HG02840 (cell line): Measurements from ENCODE around the gene PTTG1IP2.

Source experiments
- ATAC-seq: cut with Tn5 transposase; IDR thresholded peaks from one replicate; pipeline ENCODE4 v1.9.1; 2021; ENCODE audit warnings: mild to moderate bottlenecking, moderate library complexity, moderate number of reproducible peaks; ENCODE audit not compliant: unreplicated experiment, low FRiP score

Gene PTTG1IP2

GRCh38 chr7:90474284-90475210 lies 5.1 kb downstream of the PTTG1IP2 start:
- no peak for ATAC-seq

DNA sequence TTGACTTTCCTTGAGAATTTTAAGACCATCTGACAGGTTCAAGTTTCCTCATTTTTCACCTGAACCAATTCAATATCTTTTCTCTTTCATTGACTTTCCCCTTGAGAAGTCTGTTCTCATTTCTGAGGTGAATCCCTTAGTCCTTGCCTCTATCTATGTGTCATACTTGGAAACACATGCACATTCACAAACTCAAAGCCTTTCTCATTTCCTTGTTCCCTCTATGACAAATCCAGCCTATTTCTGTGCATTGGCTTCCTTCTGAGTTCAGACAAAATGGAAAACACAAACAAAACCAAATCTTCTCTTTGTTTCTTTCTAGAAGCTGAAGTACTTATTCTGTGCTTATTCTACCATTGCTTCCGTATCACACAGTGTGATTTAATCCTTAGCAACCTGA lies 13.8 kb downstream of the PTTG1IP2 start:
- ATAC-seq: no peak

DNA sequence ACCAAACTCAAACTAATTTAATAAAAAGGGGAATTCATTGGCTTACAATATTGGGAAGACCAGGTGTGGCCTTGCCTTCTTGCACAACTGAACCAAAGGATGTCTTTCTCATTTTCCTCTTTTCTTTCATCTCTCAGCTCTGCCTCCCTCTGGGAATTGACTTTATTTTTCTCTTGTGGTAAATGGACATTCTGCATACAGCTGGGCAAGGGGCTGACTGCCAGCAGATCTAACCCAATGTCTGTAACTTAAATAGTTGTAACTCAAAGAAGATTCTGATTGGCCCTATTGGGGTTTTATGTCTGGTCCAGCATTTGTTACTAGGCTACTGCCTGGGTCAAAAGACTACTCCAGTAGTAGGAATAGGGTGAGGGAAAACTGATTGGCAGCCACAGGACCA lies 15.3 kb downstream of the PTTG1IP2 start:
- no peak for ATAC-seq

DNA sequence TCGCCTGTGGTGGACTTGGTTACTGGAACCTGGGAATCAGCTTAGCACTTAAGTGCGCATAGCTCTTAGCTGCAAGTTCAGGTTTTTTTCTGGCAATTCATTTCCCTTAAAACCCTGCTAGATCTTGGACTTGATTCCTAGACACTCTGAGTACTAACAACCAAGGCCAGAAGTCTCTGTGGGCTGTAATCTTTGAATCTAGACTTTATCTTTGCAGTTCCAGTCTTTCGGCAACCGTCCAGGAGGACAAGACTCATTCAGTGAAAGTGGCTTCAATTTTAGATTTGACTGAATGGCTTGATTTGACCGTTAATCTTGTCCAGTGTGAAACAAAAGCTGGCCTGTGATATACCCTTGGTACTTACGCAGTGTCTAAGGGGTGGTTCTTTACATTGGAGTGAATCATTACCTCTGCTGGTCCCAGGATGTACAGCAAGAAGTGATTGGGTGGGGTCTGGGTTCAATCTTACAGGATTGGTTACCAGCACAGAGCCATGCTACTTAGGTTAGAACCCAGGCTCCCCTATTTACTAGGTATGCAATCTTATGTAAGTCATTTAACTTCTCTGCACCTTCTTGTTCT lies 16.4 kb downstream of the PTTG1IP2 start:
- ATAC-seq: no peak

DNA sequence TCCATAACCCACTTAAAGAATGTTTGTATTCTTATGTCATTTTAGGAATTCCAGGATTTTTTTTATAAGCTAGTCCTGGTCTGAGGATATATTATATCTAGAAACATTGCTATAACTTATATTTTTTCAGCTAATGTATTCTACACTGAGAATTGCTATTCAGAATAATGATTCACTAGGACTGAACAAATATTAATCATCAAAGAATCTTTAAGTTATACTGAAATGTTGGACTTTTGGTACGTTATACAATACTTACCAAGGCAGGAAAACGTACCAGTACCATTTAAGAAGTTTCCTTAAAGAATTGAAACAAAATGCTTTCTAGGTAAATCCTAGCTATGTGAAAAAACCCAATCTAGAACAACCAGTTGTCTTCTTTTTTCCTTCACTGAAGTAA lies 18.4 kb downstream of the PTTG1IP2 start:
- ATAC-seq: no peak

DNA sequence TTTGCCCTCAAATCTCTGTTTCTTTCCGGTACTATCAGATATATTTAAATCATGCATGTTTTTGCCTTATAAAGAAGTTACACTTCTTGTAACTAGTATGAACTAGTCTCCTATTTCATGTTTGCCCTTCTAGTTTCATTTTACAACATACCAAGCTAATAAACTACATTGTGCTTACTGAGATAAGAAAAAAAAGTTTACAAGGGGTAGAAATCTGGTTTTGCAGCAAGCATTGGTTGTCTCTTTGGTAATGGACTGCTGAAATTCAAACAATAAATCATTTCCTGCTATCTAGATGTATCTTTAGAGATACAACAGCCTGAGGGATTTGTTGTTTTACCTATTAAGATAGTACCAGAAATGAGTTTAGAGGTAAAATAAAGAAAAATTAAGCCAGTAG lies 18.8 kb downstream of the PTTG1IP2 start:
- no peak for ATAC-seq

- no peak for ATAC-seq
Observed at GRCh38 chr7:90492250-90492649, 22.8 kb downstream of the PTTG1IP2 start.

DNA sequence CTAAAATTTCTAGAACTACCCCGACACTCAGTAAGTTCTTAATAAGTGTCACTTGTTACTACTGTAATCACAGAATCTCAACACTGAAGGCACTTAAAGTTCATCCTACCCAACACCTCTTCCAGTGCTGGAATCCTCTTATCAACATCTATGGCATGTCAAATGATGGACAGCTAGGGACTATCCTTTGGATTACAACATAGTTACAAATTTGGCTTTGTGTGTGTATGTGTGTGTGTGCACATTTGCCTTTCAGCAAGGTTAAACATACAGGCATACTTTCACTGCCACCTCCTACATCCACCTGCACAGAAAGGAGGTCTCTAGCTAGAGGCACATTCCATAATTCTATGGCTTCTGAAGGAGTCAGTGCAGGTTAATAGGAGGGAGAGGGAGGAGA lies 25.8 kb downstream of the PTTG1IP2 start:
- no peak for ATAC-seq

DNA sequence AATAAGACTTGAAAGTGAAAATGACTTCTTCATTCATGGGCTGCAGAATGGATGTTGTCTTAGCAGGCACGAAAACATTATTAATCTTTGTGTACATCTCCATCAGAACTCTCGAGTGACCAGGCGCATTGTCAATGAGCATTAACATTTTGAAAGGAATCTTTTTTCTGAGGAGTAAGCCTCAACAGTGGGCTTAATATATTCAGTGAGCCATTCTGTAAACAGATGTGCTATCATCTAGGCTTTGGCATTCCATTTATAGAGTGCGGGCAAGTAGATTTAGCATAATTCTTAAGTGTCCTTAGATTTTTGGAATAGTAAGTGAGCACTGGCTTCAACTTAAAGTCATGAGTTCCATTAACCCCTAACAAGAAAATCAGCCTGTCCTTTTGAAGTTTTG lies 33.1 kb downstream of the PTTG1IP2 start:
- ATAC-seq: no peak

- ATAC-seq: no peak
Observed at GRCh38 chr7:90503367-90503766, 33.9 kb downstream of the PTTG1IP2 start.

DNA sequence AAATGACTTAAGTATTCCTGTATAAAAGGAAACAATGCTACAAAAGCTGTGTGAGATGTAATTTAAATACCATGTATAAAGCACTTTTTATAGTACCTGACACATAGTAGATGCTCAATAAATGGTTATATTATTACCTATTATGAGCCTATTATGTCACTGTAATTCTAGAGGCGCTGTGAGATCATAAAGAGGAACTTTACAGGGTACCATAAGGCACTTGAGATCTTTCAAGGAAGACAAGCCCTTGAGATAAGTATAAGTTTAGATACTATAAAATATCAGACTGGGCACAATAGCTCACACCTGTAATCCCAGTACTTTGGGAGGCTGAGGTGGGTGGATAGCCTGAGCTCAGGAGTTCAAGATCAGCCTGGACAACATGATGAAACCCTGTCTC lies 38.3 kb downstream of the PTTG1IP2 start:
- no peak for ATAC-seq

- ATAC-seq: no peak
Observed at GRCh38 chr7:90511776-90512175, 42.3 kb downstream of the PTTG1IP2 start.

DNA sequence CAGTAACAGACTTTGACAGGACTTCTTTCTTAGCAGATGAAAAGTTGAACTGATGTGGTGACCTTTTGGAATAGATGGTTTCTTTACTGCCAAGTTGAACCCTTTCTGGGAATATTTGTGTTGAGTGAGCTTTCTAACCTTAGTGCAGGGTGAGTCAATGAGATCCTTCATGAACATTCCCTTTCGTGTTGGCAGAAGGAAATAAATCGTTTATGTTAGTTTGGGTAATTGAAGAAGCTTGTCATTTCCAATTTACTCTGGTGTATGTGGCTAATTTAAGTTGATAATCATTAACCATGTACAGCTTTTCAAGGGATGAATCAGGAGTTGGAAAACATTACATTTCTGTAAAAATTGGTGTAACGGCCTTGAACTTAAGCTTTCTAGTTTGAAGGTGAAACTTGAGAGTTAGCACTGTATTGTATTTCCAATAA lies 43.4 kb downstream of the PTTG1IP2 start:
- no peak for ATAC-seq

DNA sequence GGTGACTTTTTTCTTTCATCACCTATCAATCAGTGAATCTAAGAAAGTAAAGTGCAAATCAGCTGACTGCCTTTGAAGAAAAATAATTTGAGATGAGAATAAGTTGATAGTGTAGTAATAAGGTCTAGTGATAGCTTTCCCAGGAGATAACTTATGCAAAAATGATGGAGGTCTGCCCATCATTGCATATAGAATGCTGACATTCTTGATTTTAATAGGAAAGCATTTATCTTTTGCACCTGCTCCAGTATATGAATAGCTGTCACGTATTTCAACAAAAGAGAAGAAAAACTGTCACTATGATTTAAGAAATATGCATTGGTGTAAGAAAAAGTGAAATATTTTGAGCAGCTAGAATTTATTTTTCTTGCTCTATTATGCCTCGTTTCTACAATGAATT lies 46.8 kb downstream of the PTTG1IP2 start:
- ATAC-seq: no peak

DNA sequence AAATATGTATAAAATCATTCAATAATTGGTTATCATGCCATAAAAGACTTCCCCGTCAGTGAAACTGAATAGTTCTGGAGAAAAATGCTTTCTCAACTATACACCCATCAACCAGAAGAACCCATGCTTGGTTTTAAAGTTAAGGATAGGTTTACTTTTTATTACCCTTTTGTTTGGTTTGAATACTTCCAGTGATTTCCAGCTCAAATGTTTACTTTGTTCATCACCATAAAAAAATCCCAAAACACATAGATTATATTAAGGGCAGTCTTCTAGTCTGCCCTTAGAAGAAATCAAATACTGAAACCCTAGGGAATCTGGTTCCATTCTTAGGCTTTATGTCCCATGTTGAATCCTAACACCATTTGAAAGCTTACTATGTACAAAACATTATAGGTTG lies 49.2 kb downstream of the PTTG1IP2 start:
- ATAC-seq: no peak

- ATAC-seq: no peak
Observed at GRCh38 chr7:90520484-90520883, 51.0 kb downstream of the PTTG1IP2 start.

GRCh38 chr7:90530263-90530662 lies 60.8 kb downstream of the PTTG1IP2 start:
- ATAC-seq: no peak

GRCh38 chr7:90532231-90532929 lies 62.9 kb downstream of the PTTG1IP2 start:
- no peak for ATAC-seq

GRCh38 chr7:90536449-90536848 lies 67.0 kb downstream of the PTTG1IP2 start:
- ATAC-seq: peak; percentile 63

DNA sequence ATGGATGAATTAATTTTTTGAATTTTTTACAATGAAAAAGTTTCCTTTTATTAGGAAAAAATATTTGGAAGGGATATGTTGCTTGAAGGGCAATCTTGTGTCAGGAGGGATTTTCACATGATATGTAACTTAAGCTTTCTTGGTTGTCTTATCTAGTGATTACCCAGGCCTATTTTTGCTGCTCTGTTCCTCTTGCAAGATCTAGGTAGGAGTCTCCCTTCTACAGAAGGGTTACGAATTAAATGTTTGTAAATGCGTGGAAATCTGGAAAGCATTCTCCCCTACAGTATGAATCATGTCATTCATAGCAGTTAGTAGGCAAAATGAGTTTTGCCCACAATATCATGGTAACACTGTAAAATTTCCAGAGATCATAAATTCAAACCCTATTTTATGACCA lies 69.0 kb downstream of the PTTG1IP2 start:
- no peak for ATAC-seq

DNA sequence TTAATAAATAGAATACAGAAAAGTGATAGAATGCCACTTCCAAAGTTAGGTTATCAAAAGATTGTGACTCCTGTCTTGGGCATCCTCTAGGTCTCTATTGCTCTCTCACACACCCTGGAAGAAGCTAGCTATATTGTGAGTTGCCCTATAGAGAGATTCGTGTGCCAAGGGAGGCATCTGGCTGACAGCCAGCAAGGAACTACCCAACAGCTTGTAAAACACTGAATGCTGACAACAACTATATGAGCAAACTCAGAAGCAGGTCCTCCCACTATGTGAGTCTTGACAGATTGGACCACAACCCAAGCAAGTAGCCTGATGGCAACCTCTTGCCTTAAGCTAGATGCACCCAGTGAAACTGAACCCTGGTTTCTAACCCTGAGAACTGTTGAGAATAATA lies 71.0 kb downstream of the PTTG1IP2 start:
- no peak for ATAC-seq
